GM06990 (cell line): Measurements from ENCODE around the gene C17orf75.

Experiments used
- DNase-seq: peaks from one replicate; pipeline ENCODE4 v3.0.0-alpha.2; 2011; ENCODE audit not compliant: insufficient read length; ENCODE audit errors: extremely low read depth
- H3K27me3 ChIP-seq: replicated peaks from 2 replicates; pipeline ENCODE4 v1.6.0; 2011; ENCODE audit warnings: low read length; ENCODE audit not compliant: control insufficient read depth, insufficient read depth
- H3K36me3 ChIP-seq: 2 replicates; pipeline ENCODE4 v1.5.1; 2011; ENCODE audit warnings: low read length; ENCODE audit not compliant: control insufficient read depth, insufficient read depth
- H3K4me3 ChIP-seq: replicated peaks from 2 replicates; pipeline ENCODE4 v1.5.1; 2011; ENCODE audit warnings: low read depth, mild to moderate bottlenecking, control low read depth, low read length
- TF ChIP-seq, protein P1 (sequence below): IDR thresholded peaks from 2 replicates; pipeline ENCODE4 v1.5.1; 2011; ENCODE audit warnings: low read length, control low read depth, mild to moderate bottlenecking, inconsistent platforms; ENCODE audit not compliant: insufficient read depth, poor library complexity, severe bottlenecking

The C17orf75 gene

DNA sequence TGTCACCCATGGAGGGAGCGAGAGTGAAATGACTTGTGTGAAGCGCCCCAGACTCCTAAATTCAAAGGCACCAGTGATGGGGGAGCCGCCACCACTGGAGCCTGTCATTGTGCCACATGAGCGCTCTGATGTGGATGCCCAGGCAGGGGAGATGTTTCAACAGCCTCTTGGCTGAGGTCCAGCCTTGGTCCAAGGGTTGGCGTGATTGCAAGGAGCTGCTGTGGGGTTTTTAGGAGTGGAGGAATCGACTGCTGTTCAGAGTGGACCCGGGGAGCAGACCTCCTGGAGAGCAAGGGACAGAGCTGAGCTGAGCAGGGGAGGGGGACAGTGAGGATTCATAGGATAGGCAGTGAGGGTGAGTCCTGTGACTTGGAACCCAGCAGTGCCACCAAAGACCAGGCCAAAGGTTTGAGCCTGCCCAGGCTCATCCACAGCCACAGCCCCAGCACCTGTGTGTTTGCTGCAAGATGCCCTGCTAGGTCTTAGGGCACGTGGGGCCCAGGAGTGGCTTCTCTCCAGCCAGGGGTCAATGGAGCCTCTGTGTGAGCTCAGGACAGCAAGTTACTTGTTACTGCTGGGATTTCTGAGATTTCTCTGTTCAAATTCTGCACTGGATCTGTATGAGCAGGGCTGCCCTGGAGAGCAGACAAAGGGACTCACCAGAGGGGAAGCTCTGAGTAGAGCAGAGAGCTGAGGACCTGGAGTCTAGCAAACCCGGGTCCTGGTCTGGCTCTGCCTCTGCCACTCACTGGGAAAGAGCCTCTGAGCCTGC, 56.0 kb downstream of the C17orf75 start:
- H3K27me3 ChIP-seq, result no peaks in the 10 kb centered on the region; the same call in none of the 2 replicates
- no peak overlapping the region for H3K4me3 ChIP-seq
- TF ChIP-seq, protein P1, sequence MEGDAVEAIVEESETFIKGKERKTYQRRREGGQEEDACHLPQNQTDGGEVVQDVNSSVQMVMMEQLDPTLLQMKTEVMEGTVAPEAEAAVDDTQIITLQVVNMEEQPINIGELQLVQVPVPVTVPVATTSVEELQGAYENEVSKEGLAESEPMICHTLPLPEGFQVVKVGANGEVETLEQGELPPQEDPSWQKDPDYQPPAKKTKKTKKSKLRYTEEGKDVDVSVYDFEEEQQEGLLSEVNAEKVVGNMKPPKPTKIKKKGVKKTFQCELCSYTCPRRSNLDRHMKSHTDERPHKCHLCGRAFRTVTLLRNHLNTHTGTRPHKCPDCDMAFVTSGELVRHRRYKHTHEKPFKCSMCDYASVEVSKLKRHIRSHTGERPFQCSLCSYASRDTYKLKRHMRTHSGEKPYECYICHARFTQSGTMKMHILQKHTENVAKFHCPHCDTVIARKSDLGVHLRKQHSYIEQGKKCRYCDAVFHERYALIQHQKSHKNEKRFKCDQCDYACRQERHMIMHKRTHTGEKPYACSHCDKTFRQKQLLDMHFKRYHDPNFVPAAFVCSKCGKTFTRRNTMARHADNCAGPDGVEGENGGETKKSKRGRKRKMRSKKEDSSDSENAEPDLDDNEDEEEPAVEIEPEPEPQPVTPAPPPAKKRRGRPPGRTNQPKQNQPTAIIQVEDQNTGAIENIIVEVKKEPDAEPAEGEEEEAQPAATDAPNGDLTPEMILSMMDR, result no peak
- no peak for DNase-seq
- no peaks in the 10 kb centered on the region for H3K36me3 ChIP-seq

DNA sequence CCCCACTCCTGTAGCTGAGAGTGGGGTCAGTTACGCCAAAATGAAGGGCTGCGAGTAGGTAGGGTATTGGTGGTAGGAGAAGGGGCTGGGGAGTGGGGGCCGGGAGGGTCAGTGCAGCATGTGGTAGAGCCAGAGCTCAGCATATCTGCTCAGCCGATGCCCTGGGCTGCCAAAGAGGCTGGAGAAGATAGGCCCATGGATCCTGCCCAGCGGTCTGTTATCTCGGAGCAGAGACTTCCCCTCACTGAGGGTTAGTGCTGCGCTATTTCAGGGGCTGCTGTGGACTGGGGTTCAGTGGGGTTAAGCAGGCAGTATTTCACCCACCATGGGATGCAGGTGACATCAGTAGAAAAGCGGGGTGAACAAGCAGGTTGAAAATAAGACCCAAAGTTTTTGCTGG, 56.7 kb downstream of the C17orf75 start:
- H3K27me3 ChIP-seq, result peaks cover 3% of the 10 kb centered on the region
- no peak for DNase-seq
- H3K4me3 ChIP-seq, result no peak overlapping the region
- TF ChIP-seq, protein P1, result no peak
- no peaks in the 10 kb centered on the region for H3K36me3 ChIP-seq

DNA sequence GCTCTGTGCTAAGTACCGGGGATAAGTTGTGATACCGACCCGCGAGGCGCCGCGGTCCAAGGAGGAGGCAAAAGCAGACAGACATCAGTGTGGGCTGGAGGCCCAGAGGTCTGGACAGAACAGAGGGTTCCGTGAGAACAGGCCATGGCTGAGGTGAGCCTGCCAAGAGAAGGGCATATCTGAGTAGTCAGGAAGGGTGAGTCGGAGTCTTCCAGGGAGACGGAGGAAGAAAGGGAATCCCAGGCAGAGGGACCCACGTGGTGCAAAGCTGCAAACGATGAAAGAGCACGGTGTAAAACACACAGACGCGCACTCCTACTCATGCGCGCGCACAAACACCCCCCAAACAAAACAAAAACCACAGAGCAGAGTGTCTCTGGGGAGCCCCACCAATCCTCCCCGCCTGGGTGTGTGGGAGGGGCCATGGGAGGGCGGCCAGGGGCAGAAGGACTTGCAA, 58.2 kb downstream of the C17orf75 start:
- TF ChIP-seq, protein P1, result no peak
- Histone ChIP-seq H3K36me3 (no peaks in the 10 kb centered on the region), H3K4me3 (no peak overlapping the region), H3K27me3 (peaks cover 3% of the 10 kb centered on the region)
- peak; percentile 59 for DNase-seq

DNA sequence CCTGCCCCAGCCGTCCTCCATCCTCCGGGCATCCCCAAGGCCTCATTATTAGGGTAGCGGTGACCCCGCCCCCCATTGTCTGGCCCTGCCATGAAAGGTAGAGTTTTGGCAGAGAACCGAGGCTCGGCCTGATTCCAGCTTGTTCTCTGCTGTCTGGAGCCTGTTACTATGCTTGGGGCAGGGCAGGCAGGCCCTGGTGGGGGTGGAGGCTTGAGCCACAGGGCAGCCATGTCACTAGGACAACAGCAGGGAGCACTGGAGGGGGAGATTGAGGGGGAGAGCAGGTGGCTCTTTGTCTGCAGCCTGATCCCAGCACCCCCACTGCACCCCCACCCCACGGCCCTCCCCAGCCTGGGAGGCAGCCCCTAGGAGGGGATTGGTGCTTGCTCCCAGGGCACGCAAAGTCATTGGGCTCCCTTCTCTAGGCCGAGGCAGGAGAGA, 60.9 kb downstream of the C17orf75 start:
- TF ChIP-seq, protein P1, result no peak
- H3K4me3 ChIP-seq, result no peak overlapping the region
- no peak for DNase-seq
- no peaks in the 10 kb centered on the region for H3K36me3 ChIP-seq
- peaks cover 3% of the 10 kb centered on the region for H3K27me3 ChIP-seq

DNA sequence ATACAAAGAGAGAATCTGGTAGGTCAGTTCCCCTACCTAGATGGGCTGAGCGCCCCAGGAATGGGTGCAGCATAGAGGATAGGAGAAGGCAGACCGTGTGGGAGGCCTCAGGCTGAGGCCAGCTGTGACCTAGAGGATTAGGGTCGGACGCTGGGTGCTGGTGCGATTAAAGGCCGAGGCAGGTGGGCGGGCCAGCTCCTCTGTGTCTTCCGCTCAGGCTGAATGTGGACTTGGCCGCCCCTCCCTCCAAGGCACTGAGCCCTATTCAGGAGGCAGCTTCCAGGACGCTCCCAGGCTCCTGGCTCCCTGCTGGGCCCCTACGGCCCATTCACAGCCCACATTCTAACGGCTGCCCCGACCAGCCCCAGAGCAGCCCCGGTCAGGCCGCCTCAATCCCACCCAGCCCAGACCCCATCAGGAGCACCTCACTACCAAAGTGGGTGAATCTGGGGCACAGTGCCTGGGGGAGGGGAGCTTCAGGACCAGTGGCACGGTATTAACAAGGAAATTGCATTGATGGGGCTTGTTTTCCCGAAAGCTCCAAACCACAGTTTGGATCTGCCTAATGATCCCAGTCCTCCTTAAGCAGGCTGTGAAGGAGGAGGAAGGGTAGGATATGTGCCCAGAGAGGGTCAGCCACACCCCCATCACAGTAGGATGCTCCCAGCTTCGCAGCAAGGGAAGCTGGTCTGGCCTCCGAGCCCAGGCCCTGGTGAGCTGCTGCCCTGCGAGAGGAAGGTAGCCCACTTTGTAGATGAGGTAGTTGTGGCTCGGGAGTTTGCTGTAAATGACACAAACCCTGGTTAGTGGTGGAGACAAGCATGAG, 61.9 kb downstream of the C17orf75 start:
- no peak for DNase-seq
- peaks cover 3% of the 10 kb centered on the region; the same call in 1 of the 2 replicates for H3K27me3 ChIP-seq
- no peaks in the 10 kb centered on the region for H3K36me3 ChIP-seq
- no peak overlapping the region for H3K4me3 ChIP-seq
- TF ChIP-seq, protein P1, result no peak
